ENCODE results near the gene VASH1.

DNA sequence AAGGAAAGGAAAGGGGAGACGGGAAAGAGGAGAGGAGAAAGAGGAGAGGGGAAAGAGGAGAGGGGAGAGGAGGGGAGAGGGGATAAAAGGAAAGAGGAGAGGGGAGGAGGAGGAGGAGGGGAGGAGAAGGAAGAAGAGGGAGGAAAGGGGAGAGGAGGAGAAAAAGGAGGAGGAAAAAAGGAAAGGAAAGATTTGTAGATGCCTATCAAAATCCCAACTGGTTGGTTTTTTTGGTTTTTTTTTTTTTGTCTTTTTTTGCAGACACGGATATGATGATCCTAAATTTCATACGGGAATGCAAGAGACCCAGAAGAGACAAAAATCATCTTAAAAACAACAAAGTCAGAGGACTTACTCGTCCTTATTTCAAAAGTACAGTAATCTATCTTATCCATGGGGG, 32.1 kb downstream of the VASH1 start:
- TF ChIP-seq POLR2A (IDR thresholded peaks at IDR 0.05; ENCODE audit: low read depth, low read length) (no peak), POLR2AphosphoS5 (IDR thresholded peaks at IDR 0.05; ENCODE audit: low read depth, low read length) (no peak), TAF1 (IDR thresholded peaks at IDR 0.05; ENCODE audit: low read depth, low read length) (no peak), SPI1 (IDR thresholded peaks at IDR 0.05; ENCODE audit: low read depth, low read length) (no peak)

Data from GM12891 (cell line).